Stimulated activated CD8-positive, alpha-beta memory T cell treated with anti-CD3 and anti-CD28 coated beads, Interleukin-12 subunit alpha, Interleukin-12 subunit beta, amount 100 ng/mL, for 4 hours (primary cell): ENCODE results near the gene FCER1A.
"Not testable (repeated sequence)": the region's sequence is repeated elsewhere in the genome, so short reads cannot be mapped to it uniquely, and the experiment has no call there.

Experiments used
- DNase-seq: peaks from one replicate; pipeline ENCODE4 v3.0.0-alpha.2; 2020; ENCODE audit warnings: low read depth

FCER1A gene

GRCh38 chr1:159302095-159302494 lies at the start of gene FCER1A:
FCER1A (plus strand) TSS chr1:159302336; CDS start chr1:159302365, 29 bp downstream.
- DNase-seq, result no peak

- DNase-seq, result no peak
Observed at GRCh38 chr1:159261311-159261710, 40.8 kb upstream of the FCER1A start.

GRCh38 chr1:159261721-159262494 lies 40.2 kb upstream of the FCER1A start:
- no peak for DNase-seq

DNA sequence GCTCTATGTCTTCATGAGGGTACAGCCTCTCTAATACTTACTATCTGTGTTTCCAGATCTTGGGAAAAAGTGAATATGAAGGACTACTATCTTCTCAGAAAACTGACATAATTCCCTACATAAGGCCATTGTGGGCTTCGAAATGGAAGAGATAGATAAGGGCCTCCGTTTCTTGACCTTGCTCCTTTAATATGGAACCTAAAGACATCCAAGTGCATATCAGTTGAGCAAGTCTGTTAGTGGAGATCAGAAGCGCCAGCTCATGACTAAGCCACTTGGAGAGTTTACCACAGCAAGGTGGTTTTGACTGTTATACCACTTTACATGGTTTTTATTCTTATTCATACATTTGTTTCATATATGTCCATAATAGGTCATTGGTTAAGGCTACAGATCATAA lies 35.3 kb upstream of the FCER1A start:
- no peak for DNase-seq

- DNase-seq, result no peak
Observed at GRCh38 chr1:159274631-159275030, 27.5 kb upstream of the FCER1A start.

DNA sequence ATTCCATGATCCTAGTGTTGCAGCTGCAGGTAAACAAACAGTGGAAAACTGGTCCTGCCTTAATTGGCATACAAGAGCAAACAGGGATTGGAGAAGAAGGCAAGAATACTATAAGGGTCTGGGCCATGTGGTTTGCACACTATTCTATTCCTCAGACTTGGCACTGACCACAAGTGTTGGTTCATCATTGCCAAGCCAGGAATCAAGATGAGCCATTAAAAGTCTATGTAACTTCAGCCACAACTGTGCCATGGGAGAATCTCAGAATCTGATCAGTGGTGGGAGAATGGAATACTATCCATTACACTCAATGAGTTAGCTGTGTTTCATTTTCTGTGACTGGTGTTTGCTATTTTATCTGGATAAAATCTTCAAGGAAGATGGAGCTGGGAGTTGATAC lies 26.2 kb upstream of the FCER1A start:
- DNase-seq, result no peak

GRCh38 chr1:159279773-159280172 lies 22.4 kb upstream of the FCER1A start:
- DNase-seq, result no peak

DNA sequence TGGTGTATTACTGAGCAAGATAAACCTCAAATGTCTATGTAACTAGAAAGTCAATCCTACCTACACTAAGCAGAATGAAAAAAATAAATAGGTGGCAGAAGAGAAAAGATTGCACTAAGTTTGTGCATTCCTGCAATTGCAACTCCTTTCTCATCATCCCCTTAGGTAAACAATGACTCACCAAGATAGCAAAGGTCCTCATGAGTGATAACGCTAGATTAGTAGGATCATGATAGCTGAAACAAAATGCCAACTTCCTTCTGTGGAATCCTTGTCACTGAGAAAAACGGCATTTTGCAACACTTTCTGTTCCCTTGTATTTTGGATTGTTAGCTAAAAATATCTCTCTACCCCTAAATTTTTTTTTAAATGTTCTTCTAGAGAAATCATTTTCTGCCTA lies 20.0 kb upstream of the FCER1A start:
- DNase-seq, result no peak

- DNase-seq, result no peak
Observed at GRCh38 chr1:159289060-159289459, 13.1 kb upstream of the FCER1A start.

- no peak for DNase-seq
Observed at GRCh38 chr1:159291424-159291823, 10.7 kb upstream of the FCER1A start.

DNA sequence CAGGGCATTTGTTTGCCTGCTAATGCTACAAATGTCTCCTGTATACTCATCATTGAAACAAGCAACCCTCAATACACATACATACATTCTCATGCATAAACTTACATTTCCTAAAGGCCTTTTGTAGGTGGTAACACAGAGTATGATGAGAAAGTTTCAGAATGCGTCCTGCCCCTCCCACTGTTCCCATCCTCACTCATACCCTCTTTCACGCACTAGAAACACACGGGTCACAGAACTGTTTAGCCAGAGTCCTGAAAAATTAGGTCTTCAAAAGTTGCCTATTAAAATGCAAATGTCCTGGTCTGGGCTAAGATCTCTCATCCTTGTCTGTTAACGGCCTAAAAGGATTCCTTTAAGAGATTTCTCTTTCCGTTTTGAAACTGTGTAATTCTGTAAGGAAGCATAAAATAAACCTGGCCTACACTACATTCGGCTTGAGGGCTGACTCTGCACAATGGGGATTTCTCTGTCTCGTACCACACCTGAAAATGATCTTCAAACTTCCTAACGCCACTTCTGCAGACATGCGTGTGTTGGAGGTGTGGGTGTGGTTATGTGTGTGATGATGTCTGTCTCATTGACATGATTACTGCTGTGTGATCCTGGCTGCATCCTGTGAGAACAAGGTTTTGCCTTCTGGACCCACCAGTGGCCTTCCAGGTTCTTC lies 5.3 kb upstream of the FCER1A start:
- DNase-seq, result no peak

GRCh38 chr1:159300146-159300545 lies 2.0 kb upstream of the FCER1A start:
- no peak for DNase-seq

GRCh38 chr1:159307346-159308020 lies 5.3 kb downstream of the FCER1A start:
- no peak for DNase-seq

DNA sequence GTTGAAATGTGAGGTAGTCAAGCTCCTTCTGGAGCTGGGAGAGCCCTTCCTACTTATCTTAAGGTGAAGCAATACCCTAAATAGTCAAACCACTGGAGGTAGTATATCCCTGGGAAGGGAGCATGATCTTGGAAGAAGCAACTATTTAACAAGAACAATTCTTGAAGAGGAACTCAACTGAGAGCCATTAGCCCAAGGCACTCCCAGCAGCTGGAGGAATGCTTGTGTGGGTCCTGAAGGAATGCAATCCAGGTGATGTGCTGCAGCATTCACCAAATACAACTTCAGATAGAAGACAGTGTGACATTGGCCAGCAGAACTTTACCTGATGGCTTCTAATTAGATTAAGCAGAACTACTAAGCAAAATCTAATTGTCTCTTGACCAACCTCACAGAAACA lies 9.5 kb downstream of the FCER1A start:
- DNase-seq, result no peak

GRCh38 chr1:159315381-159315780 lies 13.2 kb downstream of the FCER1A start:
- DNase-seq, result no peak

DNA sequence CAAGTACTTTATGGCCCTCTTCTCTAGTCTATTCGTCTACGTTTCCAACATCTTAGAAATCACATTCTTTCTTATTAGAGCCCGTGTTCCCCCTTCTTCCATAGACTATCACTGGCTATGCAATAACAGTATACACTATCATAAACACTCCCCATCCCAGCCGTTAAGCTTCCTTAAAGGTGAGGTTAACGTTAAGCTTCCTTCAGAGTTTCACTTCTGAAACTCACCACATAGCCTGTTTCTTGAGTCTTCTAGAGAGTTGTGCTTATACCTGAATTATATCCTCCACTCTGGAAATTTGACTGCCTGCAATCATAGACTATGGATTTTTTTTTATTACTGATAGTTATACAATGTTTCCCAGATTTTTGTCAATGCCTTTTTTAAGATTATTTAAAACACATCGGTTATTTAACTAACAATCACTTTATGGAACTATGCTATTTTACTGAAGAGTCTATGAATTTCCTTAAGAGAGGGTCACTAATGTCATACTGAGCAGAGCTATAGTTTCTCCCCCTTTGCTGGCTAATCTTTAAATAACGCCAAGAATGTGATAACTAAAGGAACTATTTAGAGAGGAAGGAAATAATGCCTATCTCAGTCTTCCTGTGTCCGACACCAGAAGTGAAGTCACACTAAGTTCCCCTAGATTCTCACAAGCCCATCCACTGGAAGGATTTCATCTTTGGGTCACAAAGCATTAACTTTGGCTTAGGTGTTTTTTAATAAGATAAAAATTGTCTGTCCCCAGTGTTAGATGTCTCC lies 16.8 kb downstream of the FCER1A start:
- no peak for DNase-seq

DNA sequence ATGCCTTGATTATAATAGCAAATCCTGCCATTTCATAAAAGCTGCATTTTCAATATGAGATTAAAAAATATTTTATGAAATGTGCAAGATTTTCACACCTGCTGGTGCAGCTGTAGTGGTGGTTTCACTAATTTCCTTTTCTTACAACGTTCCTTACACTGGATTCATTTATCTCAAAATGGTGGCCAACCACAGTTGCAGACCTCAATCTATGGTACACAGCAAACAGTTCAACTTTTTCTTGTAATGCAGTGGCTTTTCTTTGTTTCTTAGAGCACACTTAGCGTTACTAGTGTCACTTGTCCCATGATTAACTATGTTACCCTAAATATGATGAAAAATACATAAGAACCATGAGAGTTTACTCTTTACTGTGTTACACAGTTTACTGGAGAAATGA lies 32.7 kb downstream of the FCER1A start:
- no peak for DNase-seq

GRCh38 chr1:159338018-159338417 lies 35.9 kb downstream of the FCER1A start:
- no peak for DNase-seq

- DNase-seq, result no peak
Observed at GRCh38 chr1:159339536-159339935, 37.4 kb downstream of the FCER1A start.

DNA sequence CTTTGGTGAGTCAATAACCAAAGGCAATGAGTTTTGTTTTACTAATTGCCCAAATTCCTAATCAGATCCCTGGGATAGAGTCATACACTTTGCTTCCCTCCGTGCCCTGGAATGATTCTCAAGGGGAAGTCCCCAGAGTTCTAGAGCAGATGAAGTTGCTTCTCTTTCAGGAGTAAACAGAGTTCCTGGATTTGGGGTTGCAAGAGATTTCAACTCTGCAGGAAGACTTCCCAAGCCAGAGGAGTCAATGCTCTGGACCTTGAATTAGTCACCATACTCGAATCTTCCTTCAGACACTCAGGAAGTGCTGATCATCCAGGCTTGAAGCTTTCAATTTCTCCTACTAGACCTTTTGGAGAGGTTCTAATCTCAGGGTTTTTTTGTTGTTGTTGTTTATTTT lies 39.6 kb downstream of the FCER1A start:
- no peak for DNase-seq

- no peak for DNase-seq
Observed at GRCh38 chr1:159342761-159343425, 40.8 kb downstream of the FCER1A start.

GRCh38 chr1:159349374-159349773 lies 47.2 kb downstream of the FCER1A start:
- not testable (repeated sequence) for DNase-seq
